Measurements from ENCODE around the gene ERCC6L2. TPM values are rescaled to one million over a fixed set of nuclear protein-coding genes. Genes with fewer than 3 reads are reported as not detected.

Gene ERCC6L2
- total RNA-seq, 1 donor from 2014 or later, result 77.6 TPM

DNA sequence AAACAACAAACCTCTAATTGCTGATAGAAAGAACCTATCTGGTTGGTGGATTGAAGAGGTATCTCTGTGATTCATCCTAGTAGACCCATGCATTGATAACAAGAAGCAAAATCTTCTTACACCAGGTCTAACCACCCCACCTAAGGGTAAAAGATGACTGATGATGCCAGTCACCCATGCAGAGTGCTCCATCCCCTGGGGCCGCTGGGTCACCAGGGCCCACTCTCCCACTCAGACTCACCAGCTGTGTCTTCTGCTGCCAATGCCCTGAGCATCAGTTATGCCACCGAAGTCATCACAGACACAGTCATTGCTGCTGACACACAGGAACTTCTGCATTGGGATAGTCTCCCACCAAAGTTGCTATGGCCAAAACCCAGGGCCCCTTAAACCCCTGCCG, 44.7 kb upstream of the ERCC6L2 start:
- DNase-seq (ENCODE audit: low spot score), result no peak
- Mint-ChIP-seq H3K4me3 (no peak overlapping the region), H3K9me3 (no peaks in the 10 kb centered on the region), H3K27ac (no peak overlapping the region), H3K27me3 (ENCODE audit: insufficient read depth, low read depth) (no peaks in the 10 kb centered on the region), H3K4me1 (no peaks in the 10 kb centered on the region), H3K36me3 (peaks cover 3% of the 10 kb centered on the region)
- Histone ChIP-seq H4K20me1 (ENCODE audit: low read depth) (no peaks in the 10 kb centered on the region), H3K79me2 (ENCODE audit: low read depth) (no peaks in the 10 kb centered on the region), H3K27me3 (no peaks in the 10 kb centered on the region), H2AFZ (replicated peaks) (no peak overlapping the region), H3K27ac (no peak overlapping the region), H3F3A (ENCODE audit: low read depth) (no peaks in the 10 kb centered on the region), H3K4me1 (no peaks in the 10 kb centered on the region), H3K36me3 (no peaks in the 10 kb centered on the region), H3K9me3 (ENCODE audit: low read depth) (no peaks in the 10 kb centered on the region), H3K4me2 (no peak overlapping the region), H3K9ac (no peak overlapping the region), H3K4me3 (no peak overlapping the region)
- TF ChIP-seq EZH2phosphoT487 (IDR thresholded peaks at IDR 0.05), result no peak

GRCh38 chr9:95831810-95832209, 43.7 kb upstream of the ERCC6L2 start:
- Histone ChIP-seq H3K9me3 (ENCODE audit: low read depth) (no peaks in the 10 kb centered on the region), H3K79me2 (ENCODE audit: low read depth) (no peaks in the 10 kb centered on the region), H2AFZ (replicated peaks) (no peak overlapping the region), H3K9ac (no peak overlapping the region), H3K4me3 (no peak overlapping the region), H4K20me1 (ENCODE audit: low read depth) (no peaks in the 10 kb centered on the region), H3K36me3 (no peaks in the 10 kb centered on the region), H3K27me3 (no peaks in the 10 kb centered on the region), H3K4me2 (no peak overlapping the region), H3K27ac (no peak overlapping the region), H3K4me1 (no peaks in the 10 kb centered on the region), H3F3A (ENCODE audit: low read depth) (no peaks in the 10 kb centered on the region)
- DNase-seq (ENCODE audit: low spot score), result no peak
- no peaks in the 10 kb centered on the region for H3K27me3 Mint-ChIP-seq (ENCODE audit: insufficient read depth, low read depth)
- TF ChIP-seq, protein P1, sequence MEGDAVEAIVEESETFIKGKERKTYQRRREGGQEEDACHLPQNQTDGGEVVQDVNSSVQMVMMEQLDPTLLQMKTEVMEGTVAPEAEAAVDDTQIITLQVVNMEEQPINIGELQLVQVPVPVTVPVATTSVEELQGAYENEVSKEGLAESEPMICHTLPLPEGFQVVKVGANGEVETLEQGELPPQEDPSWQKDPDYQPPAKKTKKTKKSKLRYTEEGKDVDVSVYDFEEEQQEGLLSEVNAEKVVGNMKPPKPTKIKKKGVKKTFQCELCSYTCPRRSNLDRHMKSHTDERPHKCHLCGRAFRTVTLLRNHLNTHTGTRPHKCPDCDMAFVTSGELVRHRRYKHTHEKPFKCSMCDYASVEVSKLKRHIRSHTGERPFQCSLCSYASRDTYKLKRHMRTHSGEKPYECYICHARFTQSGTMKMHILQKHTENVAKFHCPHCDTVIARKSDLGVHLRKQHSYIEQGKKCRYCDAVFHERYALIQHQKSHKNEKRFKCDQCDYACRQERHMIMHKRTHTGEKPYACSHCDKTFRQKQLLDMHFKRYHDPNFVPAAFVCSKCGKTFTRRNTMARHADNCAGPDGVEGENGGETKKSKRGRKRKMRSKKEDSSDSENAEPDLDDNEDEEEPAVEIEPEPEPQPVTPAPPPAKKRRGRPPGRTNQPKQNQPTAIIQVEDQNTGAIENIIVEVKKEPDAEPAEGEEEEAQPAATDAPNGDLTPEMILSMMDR (IDR thresholded peaks at IDR 0.05), result no peak
- no peak for TF ChIP-seq EZH2phosphoT487 (IDR thresholded peaks at IDR 0.05)
- TF ChIP-seq EZH2 (IDR thresholded peaks at IDR 0.05), result no peak
- no peak overlapping the region for H3K4me3 Mint-ChIP-seq
- H3K4me1 Mint-ChIP-seq, result no peaks in the 10 kb centered on the region
- no peaks in the 10 kb centered on the region for H3K9me3 Mint-ChIP-seq
- no peak overlapping the region for H3K27ac Mint-ChIP-seq
- peaks cover 3% of the 10 kb centered on the region for H3K36me3 Mint-ChIP-seq

- Histone ChIP-seq H3K4me3 (no peak overlapping the region), H3K27ac (no peak overlapping the region), H2AFZ (replicated peaks) (no peak overlapping the region), H3K79me2 (ENCODE audit: low read depth) (no peaks in the 10 kb centered on the region), H3K9ac (no peak overlapping the region), H3K4me1 (no peaks in the 10 kb centered on the region), H3K36me3 (no peaks in the 10 kb centered on the region), H3F3A (ENCODE audit: low read depth) (no peaks in the 10 kb centered on the region), H3K9me3 (ENCODE audit: low read depth) (no peaks in the 10 kb centered on the region), H4K20me1 (ENCODE audit: low read depth) (no peaks in the 10 kb centered on the region), H3K4me2 (no peak overlapping the region), H3K27me3 (no peaks in the 10 kb centered on the region)
- Mint-ChIP-seq H3K9me3 (no peaks in the 10 kb centered on the region), H3K27me3 (ENCODE audit: insufficient read depth, low read depth) (no peaks in the 10 kb centered on the region), H3K4me1 (no peaks in the 10 kb centered on the region), H3K4me3 (no peak overlapping the region), H3K27ac (no peak overlapping the region), H3K36me3 (peaks cover 3% of the 10 kb centered on the region)
- TF ChIP-seq EZH2phosphoT487 (IDR thresholded peaks at IDR 0.05), result no peak
- TF ChIP-seq, protein P1 (IDR thresholded peaks at IDR 0.05), result no peak
- no peak for TF ChIP-seq EZH2 (IDR thresholded peaks at IDR 0.05)
- DNase-seq (ENCODE audit: low spot score), result no peak
Observed at GRCh38 chr9:95833546-95834178, 41.8 kb upstream of the ERCC6L2 start.

DNA sequence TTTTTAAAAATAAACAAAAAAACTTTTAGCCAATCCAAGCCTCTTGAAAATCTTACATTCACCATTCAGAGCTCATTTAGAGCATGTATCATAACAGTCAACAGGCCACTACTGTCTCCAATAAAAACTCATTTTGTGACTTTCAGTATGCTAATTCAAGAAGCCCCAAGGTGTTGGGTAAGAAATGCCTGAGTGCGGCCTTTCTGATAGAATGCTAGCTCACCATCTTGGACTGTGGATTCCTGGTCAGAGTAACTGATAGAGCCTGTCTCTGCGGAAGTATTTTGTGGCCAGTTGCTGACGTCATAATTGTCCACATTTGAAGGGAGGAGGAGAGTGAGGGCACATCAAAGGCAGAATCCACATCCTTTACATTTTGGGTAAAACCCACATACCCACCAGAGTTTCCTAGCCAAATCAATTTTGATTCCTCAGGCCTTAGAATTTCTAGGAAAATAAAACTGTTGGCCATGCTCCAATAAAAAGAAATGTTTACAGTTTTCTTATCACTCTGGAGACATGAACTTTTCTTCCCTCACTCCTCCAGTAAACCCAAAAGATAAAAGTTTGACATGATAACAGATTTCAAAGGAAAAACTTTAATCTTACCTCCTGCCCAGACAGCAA, 41.1 kb upstream of the ERCC6L2 start:
- H2AFZ ChIP-seq (replicated peaks), result no peak overlapping the region
- Mint-ChIP-seq H3K36me3 (peaks cover 3% of the 10 kb centered on the region), H3K27me3 (ENCODE audit: insufficient read depth, low read depth) (no peaks in the 10 kb centered on the region), H3K4me1 (no peaks in the 10 kb centered on the region), H3K9me3 (no peaks in the 10 kb centered on the region), H3K27ac (no peak overlapping the region), H3K4me3 (no peak overlapping the region)
- H3K4me1 ChIP-seq, result no peaks in the 10 kb centered on the region
- no peak overlapping the region for H3K4me3 ChIP-seq
- H3K27ac ChIP-seq, result no peak overlapping the region
- H3F3A ChIP-seq (ENCODE audit: low read depth), result no peaks in the 10 kb centered on the region
- H3K27me3 ChIP-seq, result no peaks in the 10 kb centered on the region
- no peaks in the 10 kb centered on the region for H4K20me1 ChIP-seq (ENCODE audit: low read depth)
- no peaks in the 10 kb centered on the region for H3K9me3 ChIP-seq (ENCODE audit: low read depth)
- H3K4me2 ChIP-seq, result no peak overlapping the region
- H3K9ac ChIP-seq, result no peak overlapping the region
- H3K36me3 ChIP-seq, result no peaks in the 10 kb centered on the region
- no peaks in the 10 kb centered on the region for H3K79me2 ChIP-seq (ENCODE audit: low read depth)
- no peak for TF ChIP-seq EZH2 (IDR thresholded peaks at IDR 0.05)
- DNase-seq (ENCODE audit: low spot score), result no peak

Measured in neural progenitor cell (in vitro differentiated cells).